Upper lobe of right lung (tissue), 1 donor: ENCODE data around the gene ADIPOR2. TPM values are rescaled to one million over a fixed set of nuclear protein-coding genes. Genes with fewer than 3 reads are reported as not detected.
A peak's percentile ranks its signal among the peaks of the same experiment; 100 is the strongest.

Experiments
- ATAC-seq: fragments of 200-7000 bp; cut with Tn5 transposase; one replicate; pipeline ENCODE4 v1.9.1; 2020; ENCODE audit warnings: mild to moderate bottlenecking, moderate library complexity
- DNase-seq: peaks from one replicate; pipeline ENCODE4 v3.0.0-alpha.2; 2020
- H3K27ac ChIP-seq: fragments of 200-600 bp; one replicate; pipeline ENCODE4 v1.8.0; 2022
- H3K27me3 ChIP-seq: fragments of 200-600 bp; one replicate; pipeline ENCODE4 v1.8.0; 2022; ENCODE audit warnings: mild to moderate bottlenecking
- H3K36me3 ChIP-seq: fragments of 200-600 bp; one replicate; pipeline ENCODE4 v1.8.0; 2022
- H3K4me1 ChIP-seq: fragments of 200-600 bp; one replicate; pipeline ENCODE4 v1.8.0; 2022
- H3K4me3 ChIP-seq: fragments of 200-600 bp; one replicate; pipeline ENCODE4 v1.8.0; 2022; ENCODE audit warnings: mild to moderate bottlenecking
- H3K9me3 ChIP-seq: fragments of 200-600 bp; one replicate; pipeline ENCODE4 v1.8.0; 2022
- CTCF ChIP-seq: fragments of 200-600 bp; IDR thresholded peaks from one replicate; pipeline ENCODE4 v1.8.0; 2022; ENCODE audit warnings: antibody characterized with exemption
- intact Hi-C: fragments of 100-400 bp; cut with DNase I; formaldehyde crosslinking; loops from one replicate; pipeline ENCODE4 v1.11.0; 2022
- total RNA-seq: library from RNA; stranded (reverse); fragmentation: NEBNext Ultra II Directional; extraction: Animal tissue kit (Norgen Biotek cat#: 25700); gene quantifications from one replicate; pipeline ENCODE4 v1.2.1, GENCODE V29; 2021
- donor health status: DM: no; HTN: yes; CAD: no; lungs with severe emphysema.

ADIPOR2 gene
- total RNA-seq, 1 donor from 2014 or later: 96.0 TPM

GRCh38 chr12:1799882-1800400 is 109.1 kb downstream of the ADIPOR2 start:
- DNase-seq (peak; percentile 58), ATAC-seq (no peak)
- intact Hi-C loops: loop anchor here (5.0 to 10.0 kb wide), 2 partner anchors 137 to 235 kb away; no protein-coding TSS in a partner anchor
- H3K9me3 ChIP-seq: no peaks in the 10 kb centered on the region
- H3K4me3 ChIP-seq: no peak overlapping the region
- no peak for TF ChIP-seq CTCF
- H3K27me3 ChIP-seq: no peaks in the 10 kb centered on the region
- H3K36me3 ChIP-seq: no peaks in the 10 kb centered on the region
- H3K27ac ChIP-seq: no peak overlapping the region
- peaks cover 10% of the 10 kb centered on the region for H3K4me1 ChIP-seq

GRCh38 chr12:1800401-1801302 is 109.8 kb downstream of the ADIPOR2 start:
- no peaks in the 10 kb centered on the region for H3K27me3 ChIP-seq
- peak; percentile 49 for TF ChIP-seq CTCF
- ATAC-seq: no peak
- no peaks in the 10 kb centered on the region for H3K9me3 ChIP-seq
- intact Hi-C loops: loop anchor here (10.0 kb wide), 1 partner anchor 234 kb away; no protein-coding TSS in a partner anchor
- H3K36me3 ChIP-seq: no peaks in the 10 kb centered on the region
- H3K4me1 ChIP-seq: peaks cover 3% of the 10 kb centered on the region
- DNase-seq: peak; percentile 69
- no peak overlapping the region for H3K27ac ChIP-seq
- no peak overlapping the region for H3K4me3 ChIP-seq

- intact Hi-C loops: loop anchor here (10.0 kb wide), 1 partner anchor 233 kb away; no protein-coding TSS in a partner anchor
These were observed 110.6 kb downstream of the ADIPOR2 start for GRCh38 chr12:1801303-1801975.

GRCh38 chr12:1803736-1804135 is 112.9 kb downstream of the ADIPOR2 start:
- no peak overlapping the region for H3K4me3 ChIP-seq
- DNase-seq (no peak), ATAC-seq (no peak)
- intact Hi-C loops: loop anchor here (10.0 kb wide), 1 partner anchor 231 kb away; no protein-coding TSS in a partner anchor
- H3K27me3 ChIP-seq: no peaks in the 10 kb centered on the region
- H3K9me3 ChIP-seq: no peaks in the 10 kb centered on the region
- TF ChIP-seq CTCF: no peak
- no peak overlapping the region for H3K27ac ChIP-seq
- no peaks in the 10 kb centered on the region for H3K4me1 ChIP-seq
- H3K36me3 ChIP-seq: no peaks in the 10 kb centered on the region

More at GRCh38 chr12:1801303-1801975, 110.6 kb downstream of the ADIPOR2 start:
- H3K9me3 ChIP-seq: no peaks in the 10 kb centered on the region
- H3K4me3 ChIP-seq: no peak overlapping the region
- TF ChIP-seq CTCF: no peak
- DNase-seq (peak; percentile 38), ATAC-seq (no peak)
- no peaks in the 10 kb centered on the region for H3K27me3 ChIP-seq
- no peak overlapping the region for H3K27ac ChIP-seq
- no peaks in the 10 kb centered on the region for H3K36me3 ChIP-seq
- H3K4me1 ChIP-seq: no peaks in the 10 kb centered on the region

GRCh38 chr12:1804545-1805332 is 113.9 kb downstream of the ADIPOR2 start:
- Histone ChIP-seq H3K27me3 (no peaks in the 10 kb centered on the region), H3K4me3 (no peak overlapping the region)
- intact Hi-C loops: loop anchor here (10.0 kb wide), 1 partner anchor 230 kb away; no protein-coding TSS in a partner anchor

More at GRCh38 chr12:1804545-1805332, 113.9 kb downstream of the ADIPOR2 start:
- peak; percentile 92 for ATAC-seq
- Histone ChIP-seq H3K9me3 (no peaks in the 10 kb centered on the region), H3K36me3 (no peaks in the 10 kb centered on the region), H3K27ac (no peak overlapping the region), H3K4me1 (no peaks in the 10 kb centered on the region)
- DNase-seq: peak; percentile 91
- TF ChIP-seq CTCF: no peak
